Uterine smooth muscle cell (primary cell): Measurements from ENCODE around the gene TCN2. TPM values are rescaled to one million over a fixed set of nuclear protein-coding genes. Genes with fewer than 3 reads are reported as not detected.

ENCODE experiments used
- total RNA-seq: library from RNA; depleted of rRNA; stranded (reverse); fragments of >200 nt; gene quantifications from 2 replicates; pipeline ENCODE4 v1.2.3, GENCODE V29; 2014

Gene TCN2
- total RNA-seq, result 2.3 and 3.4 TPM in 2 replicates

GRCh38 chr22:30606455-30607299, at the start of gene TCN2:
Gene TCN2 (plus strand): TSS chr22:30607174. CDS start chr22:30607332, 158 bp downstream.

GRCh38 chr22:30574095-30574981, 32.6 kb upstream of the TCN2 start, which contains the start of gene GAL3ST1:
Gene GAL3ST1 (minus strand): TSS chr22:30574665. CDS start chr22:30557392, 17,273 bp downstream.

DNA sequence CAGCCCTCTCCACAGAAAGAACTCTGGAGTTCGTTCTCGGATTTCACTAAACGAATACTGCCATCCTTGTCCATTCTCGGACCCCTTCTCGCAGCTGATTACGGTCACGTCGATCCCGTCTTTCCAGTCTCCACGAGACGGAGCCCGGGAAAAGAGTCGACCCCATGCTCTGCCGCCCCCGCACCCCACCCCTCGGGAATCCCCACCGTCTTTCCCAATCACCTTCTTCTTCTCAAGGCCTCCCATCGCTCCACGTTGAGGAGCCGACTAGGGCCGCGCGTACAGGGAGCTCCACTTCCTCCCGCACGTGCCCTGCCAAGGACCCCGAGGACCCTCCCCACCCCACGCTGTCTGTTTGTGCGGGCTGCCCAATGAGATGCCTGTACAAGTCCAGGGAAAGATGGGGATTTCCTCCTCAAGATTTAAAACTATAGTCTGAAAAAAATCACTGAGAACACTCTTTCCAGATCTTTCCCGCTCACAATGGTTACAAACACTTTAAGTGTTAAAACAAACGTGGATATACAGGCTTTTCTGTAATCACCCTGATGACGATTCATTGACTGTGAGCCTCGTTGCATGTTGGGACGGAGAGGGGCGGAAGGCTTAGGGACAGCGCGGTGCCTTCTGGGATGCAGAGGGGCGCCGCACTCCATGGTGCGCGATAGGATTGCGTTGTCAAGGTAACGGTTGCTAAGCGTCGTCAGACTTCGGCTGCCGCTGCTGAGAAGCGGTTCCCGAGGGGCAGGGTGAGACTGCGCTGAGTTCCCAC, 15.2 kb upstream of the TCN2 start, which contains the start of gene PES1:
PES1 (minus strand) TSS at position 323 of the 772 bp plus-strand sequence; CDS start at position 246, 77 bp downstream.

GRCh38 chr22:30635273-30636225, 28.6 kb downstream of the TCN2 start, which contains the start of gene SLC35E4:
Gene SLC35E4 (plus strand): TSS chr22:30635781. CDS start chr22:30636451, 670 bp downstream.

GRCh38 chr22:30667494-30668385, 60.8 kb downstream of the TCN2 start, which contains the start of gene DUSP18:
Gene DUSP18 (minus strand): TSS chr22:30667875. CDS start chr22:30664003, 3,872 bp downstream.

Other genes starting within 250 kb of the TCN2 start
- gene RNF215, start 219.8 kb upstream of the TCN2 start, total RNA-seq, result 24.1 and 36.1 TPM in 2 replicates
- 20.2 and 33.5 TPM in 2 replicates for gene SEC14L2, start 210.2 kb upstream of the TCN2 start, total RNA-seq
- gene MTFP1, start 181.4 kb upstream of the TCN2 start, total RNA-seq, result 7.9 and 15.1 TPM in 2 replicates
- gene SEC14L3, start 135.2 kb upstream of the TCN2 start, total RNA-seq, result not detected in 2 replicates
- gene SEC14L4, start 101.5 kb upstream of the TCN2 start, total RNA-seq, result 0.12 TPM in 1 of 2 replicates, not detected in the other
- 1.4 and 1.7 TPM in 2 replicates for gene SEC14L6, start 60.4 kb upstream of the TCN2 start, total RNA-seq
- 0.11 TPM in 1 of 2 replicates, not detected in the other for gene GAL3ST1, start 32.5 kb upstream of the TCN2 start, total RNA-seq
- 92.1 and 104 TPM in 2 replicates for gene PES1, start 15.3 kb upstream of the TCN2 start, total RNA-seq
- gene SLC35E4, start 28.6 kb downstream of the TCN2 start, total RNA-seq, result 15.5 and 27.8 TPM in 2 replicates
- gene DUSP18, start 60.7 kb downstream of the TCN2 start, total RNA-seq, result 10.7 and 13.5 TPM in 2 replicates
- gene OSBP2, start 87.7 kb downstream of the TCN2 start, total RNA-seq, result 4.0 and 6.2 TPM in 2 replicates